ENCODE data around the gene UBE2O.

UBE2O gene

GRCh38 chr17:76356803-76357456 is 96.0 kb downstream of the UBE2O start:
- TF ChIP-seq, protein P1, sequence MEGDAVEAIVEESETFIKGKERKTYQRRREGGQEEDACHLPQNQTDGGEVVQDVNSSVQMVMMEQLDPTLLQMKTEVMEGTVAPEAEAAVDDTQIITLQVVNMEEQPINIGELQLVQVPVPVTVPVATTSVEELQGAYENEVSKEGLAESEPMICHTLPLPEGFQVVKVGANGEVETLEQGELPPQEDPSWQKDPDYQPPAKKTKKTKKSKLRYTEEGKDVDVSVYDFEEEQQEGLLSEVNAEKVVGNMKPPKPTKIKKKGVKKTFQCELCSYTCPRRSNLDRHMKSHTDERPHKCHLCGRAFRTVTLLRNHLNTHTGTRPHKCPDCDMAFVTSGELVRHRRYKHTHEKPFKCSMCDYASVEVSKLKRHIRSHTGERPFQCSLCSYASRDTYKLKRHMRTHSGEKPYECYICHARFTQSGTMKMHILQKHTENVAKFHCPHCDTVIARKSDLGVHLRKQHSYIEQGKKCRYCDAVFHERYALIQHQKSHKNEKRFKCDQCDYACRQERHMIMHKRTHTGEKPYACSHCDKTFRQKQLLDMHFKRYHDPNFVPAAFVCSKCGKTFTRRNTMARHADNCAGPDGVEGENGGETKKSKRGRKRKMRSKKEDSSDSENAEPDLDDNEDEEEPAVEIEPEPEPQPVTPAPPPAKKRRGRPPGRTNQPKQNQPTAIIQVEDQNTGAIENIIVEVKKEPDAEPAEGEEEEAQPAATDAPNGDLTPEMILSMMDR (IDR thresholded peaks at IDR 0.05; ENCODE audit: low read length): no peak
- TF ChIP-seq EZH2 (IDR thresholded peaks at IDR 0.05; ENCODE audit: borderline replicate concordance, low read length): no peak
- H3K27ac ChIP-seq (ENCODE audit: low read depth, low read length, poor library complexity, severe bottlenecking): peak overlapping the region; percentile 65
- no peaks in the 10 kb centered on the region for H4K20me1 ChIP-seq (ENCODE audit: insufficient read depth, low read length)
- no peaks in the 10 kb centered on the region for H3K9me2 ChIP-seq (ENCODE audit: low read depth, low read length)
- no peaks in the 10 kb centered on the region for H3K27me3 ChIP-seq (ENCODE audit: insufficient read depth, low read length)
- H2AFZ ChIP-seq (ENCODE audit: low read length): peak overlapping the region; percentile 67
- H3K4me1 ChIP-seq (ENCODE audit: insufficient read depth, low read length, severe bottlenecking): peaks cover 35% of the 10 kb centered on the region
- H3F3A ChIP-seq (ENCODE audit: insufficient read depth, low read length): no peaks in the 10 kb centered on the region
- peak overlapping the region; percentile 22 for H3K4me3 ChIP-seq (ENCODE audit: low read depth, low read length, poor library complexity, severe bottlenecking)
- peak overlapping the region; percentile 2; the same call in 1 of the 2 replicates for H3K9ac ChIP-seq (ENCODE audit: low read length)
- no peaks in the 10 kb centered on the region for H3K36me3 ChIP-seq (ENCODE audit: insufficient read depth, low read length)
- H3K9me3 ChIP-seq (ENCODE audit: low read length): no peaks in the 10 kb centered on the region
- peak overlapping the region; percentile 51 for H3K4me2 ChIP-seq (ENCODE audit: low read length)
- peaks cover 11% of the 10 kb centered on the region for H3K79me2 ChIP-seq (ENCODE audit: insufficient read depth, low read length)

DNA sequence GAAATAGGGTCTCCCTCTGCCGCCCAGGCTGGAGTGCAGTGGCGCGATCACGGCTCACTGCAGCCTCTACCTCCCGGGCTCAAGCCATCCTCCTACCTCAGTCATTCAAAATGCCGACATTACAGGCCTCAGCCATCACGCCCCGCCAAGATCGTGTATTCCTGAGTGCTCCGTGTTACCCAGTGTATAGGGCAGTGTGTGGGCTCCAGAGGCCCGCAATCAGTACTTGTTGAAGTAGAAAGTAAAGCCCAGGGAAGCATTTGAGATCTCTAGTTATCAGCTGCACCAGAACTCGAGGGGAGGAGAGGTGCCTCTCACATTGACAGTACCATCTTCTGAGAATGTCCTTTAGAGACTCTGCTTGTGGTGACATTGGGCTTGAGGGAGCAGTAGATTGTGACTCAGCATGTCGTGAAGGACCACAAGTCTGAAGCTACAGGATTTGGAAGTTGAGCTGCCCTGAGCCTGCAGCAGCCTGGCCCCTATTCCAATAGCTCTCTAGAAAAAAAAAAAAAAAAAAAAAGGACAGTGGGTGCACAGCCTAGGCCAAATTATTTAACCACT is 98.1 kb downstream of the UBE2O start:
- Histone ChIP-seq H3K4me2 (ENCODE audit: low read length) (peak overlapping the region; percentile 62), H3K4me3 (ENCODE audit: low read depth, low read length, poor library complexity, severe bottlenecking) (peak overlapping the region; percentile 84)

GRCh38 chr17:76354317-76354729 is 98.6 kb downstream of the UBE2O start:
- Histone ChIP-seq H2AFZ (ENCODE audit: low read length) (peak overlapping the region; percentile 68; the same call in 1 of the 2 replicates), H3K9me3 (ENCODE audit: low read length) (no peaks in the 10 kb centered on the region), H3K79me2 (ENCODE audit: insufficient read depth, low read length) (peaks cover 18% of the 10 kb centered on the region), H3K27ac (ENCODE audit: low read depth, low read length, poor library complexity, severe bottlenecking) (peak overlapping the region; percentile 90), H3K4me2 (ENCODE audit: low read length) (peak overlapping the region; percentile 62), H3K27me3 (ENCODE audit: insufficient read depth, low read length) (no peaks in the 10 kb centered on the region), H3K4me1 (ENCODE audit: insufficient read depth, low read length, severe bottlenecking) (peaks cover 41% of the 10 kb centered on the region), H3K36me3 (ENCODE audit: insufficient read depth, low read length) (no peaks in the 10 kb centered on the region), H3K4me3 (ENCODE audit: low read depth, low read length, poor library complexity, severe bottlenecking) (peak overlapping the region; percentile 84), H4K20me1 (ENCODE audit: insufficient read depth, low read length) (no peaks in the 10 kb centered on the region), H3F3A (ENCODE audit: insufficient read depth, low read length) (no peaks in the 10 kb centered on the region), H3K9ac (ENCODE audit: low read length) (peak overlapping the region; percentile 79), H3K9me2 (ENCODE audit: low read depth, low read length) (no peaks in the 10 kb centered on the region)
- no peak for TF ChIP-seq EZH2 (IDR thresholded peaks at IDR 0.05; ENCODE audit: borderline replicate concordance, low read length)
- TF ChIP-seq, protein P1 (IDR thresholded peaks at IDR 0.05; ENCODE audit: low read length): no peak

More for the DNA sequence above, 98.1 kb downstream of the UBE2O start:
- H3F3A ChIP-seq (ENCODE audit: insufficient read depth, low read length): no peaks in the 10 kb centered on the region
- TF ChIP-seq, protein P1 (IDR thresholded peaks at IDR 0.05; ENCODE audit: low read length): no peak
- no peak for TF ChIP-seq EZH2 (IDR thresholded peaks at IDR 0.05; ENCODE audit: borderline replicate concordance, low read length)
- no peaks in the 10 kb centered on the region for H3K27me3 ChIP-seq (ENCODE audit: insufficient read depth, low read length)
- no peaks in the 10 kb centered on the region for H3K9me3 ChIP-seq (ENCODE audit: low read length)
- H3K9me2 ChIP-seq (ENCODE audit: low read depth, low read length): no peaks in the 10 kb centered on the region
- H3K4me1 ChIP-seq (ENCODE audit: insufficient read depth, low read length, severe bottlenecking): peaks cover 41% of the 10 kb centered on the region
- peaks cover 18% of the 10 kb centered on the region for H3K79me2 ChIP-seq (ENCODE audit: insufficient read depth, low read length)
- H3K27ac ChIP-seq (ENCODE audit: low read depth, low read length, poor library complexity, severe bottlenecking): peak overlapping the region; percentile 90
- peak overlapping the region; percentile 72; the same call in 1 of the 2 replicates for H2AFZ ChIP-seq (ENCODE audit: low read length)
- H4K20me1 ChIP-seq (ENCODE audit: insufficient read depth, low read length): no peaks in the 10 kb centered on the region
- peak overlapping the region; percentile 79 for H3K9ac ChIP-seq (ENCODE audit: low read length)
- H3K36me3 ChIP-seq (ENCODE audit: insufficient read depth, low read length): no peaks in the 10 kb centered on the region

Measured in OCI-LY1 (cell line).